Activated T-cell treated with anti-CD3 and anti-CD28 coated beads, Interleukin-2, amount 50 U/mL, for 24 hours (primary cell): Measurements from ENCODE around the gene HOXD1.

ENCODE experiments used
- DNase-seq: peaks from one replicate; pipeline ENCODE4 v3.0.0-alpha.2; 2020
- H3K27ac Mint-ChIP-seq: 2 replicates; pipeline ENCODE4 v1.8.0; 2020; ENCODE audit warnings: mild to moderate bottlenecking, mixed read lengths
- H3K27me3 Mint-ChIP-seq: 2 replicates; pipeline ENCODE4 v1.8.0; 2020; ENCODE audit warnings: mixed read lengths
- H3K36me3 Mint-ChIP-seq: 2 replicates; pipeline ENCODE4 v1.8.0; 2020; ENCODE audit warnings: low read depth, mixed read lengths
- H3K4me1 Mint-ChIP-seq: 2 replicates; pipeline ENCODE4 v1.8.0; 2020; ENCODE audit warnings: low read depth, mixed read lengths
- H3K4me3 Mint-ChIP-seq: 2 replicates; pipeline ENCODE4 v1.8.0; 2020; ENCODE audit warnings: mild to moderate bottlenecking, moderate library complexity, mixed read lengths
- H3K9me3 Mint-ChIP-seq: 2 replicates; pipeline ENCODE4 v1.8.0; 2020; ENCODE audit warnings: mixed read lengths

Gene HOXD1

GRCh38 chr2:176159663-176160250 lies 28.7 kb upstream of the HOXD1 start:
- Mint-ChIP-seq H3K4me1 (peaks cover 32% of the 10 kb centered on the region), H3K27me3 (peaks cover 95% of the 10 kb centered on the region), H3K9me3 (no peaks in the 10 kb centered on the region), H3K36me3 (no peaks in the 10 kb centered on the region), H3K4me3 (no peak overlapping the region), H3K27ac (no peak overlapping the region)
- DNase-seq, result no peak

GRCh38 chr2:176160251-176160985 lies 28.1 kb upstream of the HOXD1 start:
- Mint-ChIP-seq H3K9me3 (no peaks in the 10 kb centered on the region), H3K27me3 (peaks cover 95% of the 10 kb centered on the region), H3K4me1 (peaks cover 36% of the 10 kb centered on the region), H3K36me3 (no peaks in the 10 kb centered on the region), H3K27ac (no peak overlapping the region), H3K4me3 (no peak overlapping the region)
- DNase-seq, result no peak

DNA sequence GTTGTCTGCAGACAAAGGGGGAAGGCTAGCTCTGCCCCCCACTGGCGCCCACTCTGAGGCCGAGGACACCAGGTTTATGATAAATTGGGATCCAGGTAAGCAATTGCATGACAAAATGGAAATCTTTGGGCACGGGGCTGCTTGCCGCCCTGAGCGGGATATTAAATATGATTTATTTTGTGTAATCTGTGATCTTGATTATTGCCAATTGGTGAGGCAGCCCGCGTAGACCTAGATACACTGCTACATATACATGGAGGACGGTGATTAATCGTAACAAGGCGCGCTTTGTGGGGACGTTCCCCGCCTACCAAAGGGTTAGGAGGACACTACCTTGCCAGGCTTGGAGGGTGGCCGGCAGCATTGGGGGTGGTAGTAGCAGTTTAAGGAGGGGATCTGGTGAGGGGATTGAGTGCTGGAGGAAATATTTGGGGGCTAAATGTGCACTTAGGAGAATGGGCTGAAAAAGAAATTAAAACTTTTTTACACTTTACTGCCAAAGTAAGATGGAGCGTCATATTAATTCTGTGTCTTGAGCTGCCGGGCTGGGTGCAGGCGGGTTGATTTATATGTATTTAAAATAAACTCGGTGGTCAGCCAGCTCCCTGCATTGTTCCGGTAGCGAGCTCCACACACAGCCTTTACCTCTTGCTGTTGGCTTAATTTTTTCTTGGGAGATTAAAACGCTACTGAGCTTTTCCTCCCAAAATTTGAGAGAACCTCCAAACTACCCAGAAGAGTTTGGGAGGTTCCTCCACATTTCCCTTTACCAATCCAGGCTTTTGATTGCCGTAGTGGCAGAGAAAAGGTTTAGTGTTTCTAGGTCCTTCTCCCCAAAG lies 27.3 kb upstream of the HOXD1 start:
- DNase-seq, result no peak
- Mint-ChIP-seq H3K4me3 (no peak overlapping the region), H3K27ac (no peak overlapping the region), H3K9me3 (no peaks in the 10 kb centered on the region), H3K27me3 (peaks cover 95% of the 10 kb centered on the region), H3K4me1 (peaks cover 36% of the 10 kb centered on the region), H3K36me3 (no peaks in the 10 kb centered on the region)

DNA sequence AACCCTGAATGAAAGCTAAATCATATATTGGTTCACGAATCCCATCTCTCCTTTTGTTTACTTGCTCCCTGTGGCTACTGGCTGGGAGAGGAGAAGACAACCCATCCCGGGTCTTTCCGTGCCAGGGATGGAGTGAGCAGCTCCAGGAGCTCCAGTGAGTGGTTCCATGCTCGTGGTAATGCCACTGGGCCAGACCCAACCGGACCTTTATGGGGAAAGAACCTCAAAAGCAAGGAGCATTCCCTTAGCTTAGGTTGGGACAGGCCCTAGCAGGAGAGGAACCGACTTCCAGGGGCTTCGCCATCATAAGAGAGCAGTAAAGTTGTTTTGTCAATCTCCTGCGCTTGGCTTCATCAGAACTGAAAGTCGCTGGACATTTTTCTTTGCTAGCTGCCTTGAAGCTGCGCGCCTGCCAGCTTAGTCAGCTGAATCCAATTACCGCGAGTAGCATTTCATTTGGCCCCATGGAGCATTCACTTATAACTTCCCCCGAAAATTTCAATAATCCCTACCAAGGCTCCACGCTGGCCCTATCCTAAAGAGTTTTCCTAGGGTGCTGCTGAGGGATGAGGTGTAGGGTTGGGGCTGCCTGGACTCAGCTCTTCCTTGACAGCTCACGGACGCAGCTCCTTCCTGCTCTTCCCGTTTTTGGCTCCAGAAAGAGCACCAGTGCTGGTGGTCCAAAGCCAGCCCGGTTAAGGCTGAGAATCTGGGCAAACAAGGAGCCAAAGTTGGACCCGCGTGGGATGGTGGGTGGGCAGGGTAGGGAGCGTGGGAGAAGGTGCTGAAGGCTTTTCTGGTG lies 26.4 kb upstream of the HOXD1 start:
- Mint-ChIP-seq H3K9me3 (no peaks in the 10 kb centered on the region), H3K4me1 (peaks cover 34% of the 10 kb centered on the region), H3K27ac (no peak overlapping the region), H3K36me3 (no peaks in the 10 kb centered on the region), H3K27me3 (peaks cover 96% of the 10 kb centered on the region), H3K4me3 (no peak overlapping the region)
- no peak for DNase-seq

GRCh38 chr2:176162911-176163671 lies 25.4 kb upstream of the HOXD1 start:
- Mint-ChIP-seq H3K36me3 (no peaks in the 10 kb centered on the region), H3K4me1 (peaks cover 27% of the 10 kb centered on the region), H3K4me3 (no peak overlapping the region), H3K9me3 (no peaks in the 10 kb centered on the region), H3K27me3 (peaks cover 96% of the 10 kb centered on the region), H3K27ac (no peak overlapping the region)
- no peak for DNase-seq

GRCh38 chr2:176163672-176164056 lies 24.8 kb upstream of the HOXD1 start:
- Mint-ChIP-seq H3K27ac (no peak overlapping the region), H3K27me3 (peaks cover 93% of the 10 kb centered on the region), H3K4me3 (no peak overlapping the region), H3K36me3 (no peaks in the 10 kb centered on the region), H3K9me3 (no peaks in the 10 kb centered on the region), H3K4me1 (peaks cover 23% of the 10 kb centered on the region)
- no peak for DNase-seq

- Mint-ChIP-seq H3K27ac (no peak overlapping the region), H3K4me3 (no peak overlapping the region), H3K27me3 (peaks cover 94% of the 10 kb centered on the region), H3K9me3 (no peaks in the 10 kb centered on the region), H3K4me1 (peaks cover 23% of the 10 kb centered on the region), H3K36me3 (no peaks in the 10 kb centered on the region)
- DNase-seq, result no peak
These were observed 24.3 kb upstream of the HOXD1 start for GRCh38 chr2:176164201-176164600.

- no peaks in the 10 kb centered on the region for H3K36me3 Mint-ChIP-seq
These were observed 23.7 kb upstream of the HOXD1 start for GRCh38 chr2:176164611-176165369.

DNA sequence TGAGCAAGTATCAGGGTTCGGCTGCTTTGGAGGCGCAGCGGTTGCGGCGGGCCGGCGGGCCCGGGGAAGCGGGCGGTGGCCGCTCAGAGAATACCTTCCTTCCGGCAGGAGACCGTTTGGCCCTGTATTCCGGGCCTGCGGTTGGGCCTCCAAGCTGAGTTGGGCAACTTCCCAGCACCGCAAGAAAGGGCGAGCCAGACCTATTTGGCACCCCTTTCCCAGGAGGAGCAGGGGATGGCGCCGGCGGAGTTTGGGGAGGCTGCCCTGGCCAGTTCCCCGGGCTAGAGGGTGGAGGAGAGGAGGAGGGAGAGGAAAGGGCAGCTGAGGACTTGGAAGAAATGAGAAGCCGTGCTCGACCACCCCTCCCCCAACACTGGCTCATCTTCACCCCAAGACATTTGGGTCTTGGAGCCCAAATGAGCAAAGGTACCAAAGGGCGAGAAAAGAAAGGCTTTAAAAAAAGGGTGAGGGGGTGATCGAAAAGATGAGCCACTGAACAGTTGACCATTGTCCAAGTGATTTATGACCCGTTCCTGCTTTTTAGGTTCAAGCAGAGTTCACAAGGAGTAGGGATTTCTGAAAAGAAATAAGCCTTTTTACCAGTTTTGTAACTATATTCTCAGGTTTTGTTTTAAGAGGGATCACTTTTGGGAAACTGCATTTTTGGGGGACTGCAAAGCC lies 23.0 kb upstream of the HOXD1 start:
- Mint-ChIP-seq H3K36me3 (no peaks in the 10 kb centered on the region), H3K4me3 (no peak overlapping the region), H3K27me3 (peaks cover 95% of the 10 kb centered on the region), H3K27ac (peak overlapping the region; percentile 33), H3K9me3 (no peaks in the 10 kb centered on the region), H3K4me1 (peaks cover 13% of the 10 kb centered on the region)
- no peak for DNase-seq

More at GRCh38 chr2:176164611-176165369, 23.7 kb upstream of the HOXD1 start:
- Mint-ChIP-seq H3K4me1 (peaks cover 18% of the 10 kb centered on the region), H3K9me3 (no peaks in the 10 kb centered on the region), H3K4me3 (peak overlapping the region; percentile 36), H3K27me3 (peaks cover 94% of the 10 kb centered on the region), H3K27ac (peak overlapping the region; percentile 33)
- DNase-seq, result no peak

DNA sequence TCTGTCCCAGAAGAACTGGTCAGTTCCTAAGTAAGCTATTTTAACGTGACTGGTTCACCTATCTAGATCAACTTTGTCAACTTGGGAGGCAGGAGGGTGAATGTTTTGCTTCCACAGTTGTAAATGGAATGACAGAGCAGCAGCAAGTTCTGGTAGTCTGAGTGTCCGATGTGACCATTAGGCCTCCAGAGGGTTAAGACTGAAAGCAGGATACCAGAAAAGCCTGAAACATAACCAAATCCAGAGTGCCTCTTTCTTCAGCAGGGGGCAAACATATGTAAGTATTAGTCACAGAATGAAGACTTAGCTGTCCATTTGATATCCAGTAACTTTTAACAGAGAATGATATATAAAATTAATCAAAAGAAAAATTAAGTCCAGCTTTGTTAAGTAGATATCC lies 22.2 kb upstream of the HOXD1 start:
- no peaks in the 10 kb centered on the region for H3K9me3 Mint-ChIP-seq
- H3K36me3 Mint-ChIP-seq, result no peaks in the 10 kb centered on the region
- no peak for DNase-seq
- H3K27me3 Mint-ChIP-seq, result peaks cover 95% of the 10 kb centered on the region
- H3K4me1 Mint-ChIP-seq, result peaks cover 10% of the 10 kb centered on the region
- no peak overlapping the region for H3K4me3 Mint-ChIP-seq
- H3K27ac Mint-ChIP-seq, result no peak overlapping the region

GRCh38 chr2:176167398-176167797 lies 21.1 kb upstream of the HOXD1 start:
- Mint-ChIP-seq H3K27ac (no peak overlapping the region), H3K27me3 (peaks cover 93% of the 10 kb centered on the region), H3K4me1 (peaks cover 13% of the 10 kb centered on the region), H3K4me3 (no peak overlapping the region), H3K36me3 (no peaks in the 10 kb centered on the region), H3K9me3 (no peaks in the 10 kb centered on the region)
- no peak for DNase-seq

DNA sequence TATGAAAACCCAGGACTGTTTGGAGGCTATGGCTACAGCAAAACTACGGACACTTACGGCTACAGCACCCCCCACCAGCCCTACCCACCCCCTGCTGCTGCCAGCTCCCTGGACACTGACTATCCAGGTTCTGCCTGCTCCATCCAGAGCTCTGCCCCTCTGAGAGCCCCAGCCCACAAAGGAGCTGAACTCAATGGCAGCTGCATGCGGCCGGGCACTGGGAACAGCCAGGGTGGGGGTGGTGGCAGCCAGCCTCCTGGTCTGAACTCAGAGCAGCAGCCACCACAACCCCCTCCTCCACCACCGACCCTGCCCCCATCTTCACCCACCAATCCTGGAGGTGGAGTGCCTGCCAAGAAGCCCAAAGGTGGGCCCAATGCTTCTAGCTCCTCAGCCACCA lies 19.3 kb upstream of the HOXD1 start:
- Mint-ChIP-seq H3K4me1 (peaks cover 23% of the 10 kb centered on the region), H3K9me3 (no peaks in the 10 kb centered on the region), H3K27ac (no peak overlapping the region), H3K4me3 (no peak overlapping the region), H3K27me3 (peaks cover 95% of the 10 kb centered on the region), H3K36me3 (no peaks in the 10 kb centered on the region)
- no peak for DNase-seq

DNA sequence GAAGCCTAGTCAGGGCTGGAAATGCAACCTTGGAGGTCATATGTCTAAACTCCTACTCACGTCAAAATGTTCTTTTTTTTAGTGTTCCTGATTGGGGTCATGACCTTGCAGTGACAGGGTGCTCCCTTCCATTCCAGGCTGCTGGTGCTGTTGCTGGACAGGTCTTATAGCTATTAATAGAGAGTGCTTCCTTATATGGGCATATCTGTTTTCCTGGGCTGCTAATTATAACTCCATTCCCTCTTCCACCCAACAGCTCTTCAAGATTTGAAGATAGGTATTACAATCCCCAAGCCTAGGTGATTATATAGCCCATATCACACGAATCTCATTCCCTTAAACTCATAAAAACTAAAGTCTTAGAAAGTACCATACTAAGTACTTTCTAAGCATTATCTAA lies 18.8 kb upstream of the HOXD1 start:
- Mint-ChIP-seq H3K4me3 (no peak overlapping the region), H3K9me3 (no peaks in the 10 kb centered on the region), H3K27ac (no peak overlapping the region), H3K27me3 (peaks cover 95% of the 10 kb centered on the region), H3K4me1 (peaks cover 24% of the 10 kb centered on the region), H3K36me3 (no peaks in the 10 kb centered on the region)
- DNase-seq, result no peak
